ENCODE measurements around the gene RBBP5. TPM values are rescaled to one million over a fixed set of nuclear protein-coding genes. Genes with fewer than 3 reads are reported as not detected.

Gene RBBP5
- total and polyA plus RNA-seq, 2 experiments from 2014 or later, result 14.1 to 26.5 TPM

GRCh38 chr1:205067031-205067430, 54.7 kb downstream of the RBBP5 start (continued):
- no peak for TF ChIP-seq NANOG (IDR thresholded peaks at IDR 0.05; ENCODE audit: borderline replicate concordance)
- TF ChIP-seq STAT1 (IDR thresholded peaks at IDR 0.05; ENCODE audit: unreplicated experiment), result no peak
- TF ChIP-seq REST (IDR thresholded peaks at IDR 0.05; ENCODE audit: unreplicated experiment), result no peak
- TF ChIP-seq ZNF331 (CRISPR knock-in tag; IDR thresholded peaks at IDR 0.05; ENCODE audit: low read depth), result no peak
- TF ChIP-seq CREB1 (CRISPR knock-in tag; IDR thresholded peaks at IDR 0.05; ENCODE audit: low read depth), result no peak
- no peak for TF ChIP-seq JUNB (IDR thresholded peaks at IDR 0.05; ENCODE audit: unreplicated experiment)
- TF ChIP-seq EZH2 (IDR thresholded peaks at IDR 0.05; ENCODE audit: low read depth, unreplicated experiment), result no peak
- TF ChIP-seq ZNF114 (CRISPR knock-in tag; IDR thresholded peaks at IDR 0.05), result no peak
- TF ChIP-seq POLR2AphosphoS5 (IDR thresholded peaks at IDR 0.05; ENCODE audit: low read depth), result no peak
- no peak for TF ChIP-seq EZH2phosphoT487 (IDR thresholded peaks at IDR 0.05; ENCODE audit: unreplicated experiment)
- TF ChIP-seq ETS1 (IDR thresholded peaks at IDR 0.05), result no peak

- no peaks in the 10 kb centered on the region for H4K20me1 ChIP-seq (replicated peaks; ENCODE audit: insufficient read depth)
- no peaks in the 10 kb centered on the region for H3K36me3 ChIP-seq (ENCODE audit: insufficient read depth)
- no peak overlapping the region for H3K4me2 ChIP-seq
- H3K27me3 ChIP-seq (ENCODE audit: insufficient read depth), result no peaks in the 10 kb centered on the region
- DNase-seq (ENCODE audit: low spot score) (no peak), ATAC-seq (peak; percentile 17)
- H2AFZ ChIP-seq, result no peak overlapping the region
- H3K27me3 Mint-ChIP-seq (ENCODE audit: insufficient read depth, low read depth, poor library complexity), result peaks cover 10% of the 10 kb centered on the region
- H3K27ac ChIP-seq (ENCODE audit: low read depth), result no peak overlapping the region
- H3K4me3 ChIP-seq, result no peak overlapping the region
- H3K27ac Mint-ChIP-seq, result no peak overlapping the region
- H3K4me1 ChIP-seq (ENCODE audit: insufficient read depth), result no peaks in the 10 kb centered on the region
- H3K4me3 Mint-ChIP-seq, result no peak overlapping the region
- TF ChIP-seq REST (IDR thresholded peaks at IDR 0.05; ENCODE audit: unreplicated experiment) (no peak), CTCF (conservative IDR thresholded peaks at IDR 0.05; ENCODE audit: low read depth in 2 of 2) (peak in 1 of 2 experiments; percentile 24; a peak in 1 of 4 replicates)
- no peaks in the 10 kb centered on the region; the same call in 2 of the 3 replicates for H3K9me3 Mint-ChIP-seq
- H3K4me1 Mint-ChIP-seq, result peaks cover 13% of the 10 kb centered on the region
- H3K36me3 Mint-ChIP-seq (ENCODE audit: low read depth), result no peaks in the 10 kb centered on the region
- no peaks in the 10 kb centered on the region for H3K9me2 ChIP-seq (ENCODE audit: insufficient read depth)
- no peaks in the 10 kb centered on the region for H3K79me2 ChIP-seq (replicated peaks; ENCODE audit: insufficient read depth)
- H3F3A ChIP-seq (replicated peaks; ENCODE audit: low read depth), result no peaks in the 10 kb centered on the region
Measured at GRCh38 chr1:205066141-205066818, 55.5 kb downstream of the RBBP5 start.
